Fibroblast of gingiva (primary cell): ENCODE data around the gene FAM163B.

Experiments used
- DNase-seq: peaks from one replicate; pipeline ENCODE4 v3.0.0-alpha.2; 2011; ENCODE audit warnings: low read depth

The FAM163B gene

GRCh38 chr9:133609311-133610098 is at the start of gene FAM163B:
TSS of gene FAM163B (minus strand) at chr9:133609389. CDS start at chr9:133580223, 29,166 bp downstream.
- no peak for DNase-seq

DNA sequence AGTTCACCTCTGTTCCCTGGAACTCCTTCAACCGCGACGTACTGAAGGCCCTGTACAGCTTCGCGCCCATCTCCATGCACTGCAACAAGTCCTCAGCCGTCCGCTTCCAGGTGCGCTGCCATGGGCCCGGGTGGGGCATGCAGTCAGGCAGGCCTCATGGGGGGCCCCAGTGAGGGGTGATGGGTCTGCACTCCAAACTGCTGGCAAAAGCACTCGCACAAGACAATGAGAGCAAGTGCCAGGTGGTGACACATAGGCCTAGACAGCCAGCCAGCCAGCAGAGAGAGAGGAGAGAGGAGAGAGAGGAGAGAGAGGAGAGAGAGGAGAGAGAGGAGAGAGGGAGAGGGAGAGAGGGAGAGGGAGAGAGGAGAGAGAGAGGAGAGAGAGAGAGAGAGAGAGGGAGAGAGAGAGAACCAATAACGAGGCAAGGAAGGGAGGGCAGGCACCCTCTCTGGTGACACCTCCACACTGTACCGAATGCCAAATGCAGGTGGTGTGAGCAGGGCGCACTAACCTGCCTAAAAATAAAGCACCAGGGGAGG is 48.0 kb upstream of the FAM163B start:
- DNase-seq = no peak

- DNase-seq = no peak
These were observed 47.3 kb upstream of the FAM163B start for GRCh38 chr9:133656211-133657119.

- no peak for DNase-seq
These were observed 46.5 kb upstream of the FAM163B start for GRCh38 chr9:133655701-133656100.

- DNase-seq = no peak
These were observed 45.8 kb upstream of the FAM163B start for GRCh38 chr9:133654736-133655657.

DNA sequence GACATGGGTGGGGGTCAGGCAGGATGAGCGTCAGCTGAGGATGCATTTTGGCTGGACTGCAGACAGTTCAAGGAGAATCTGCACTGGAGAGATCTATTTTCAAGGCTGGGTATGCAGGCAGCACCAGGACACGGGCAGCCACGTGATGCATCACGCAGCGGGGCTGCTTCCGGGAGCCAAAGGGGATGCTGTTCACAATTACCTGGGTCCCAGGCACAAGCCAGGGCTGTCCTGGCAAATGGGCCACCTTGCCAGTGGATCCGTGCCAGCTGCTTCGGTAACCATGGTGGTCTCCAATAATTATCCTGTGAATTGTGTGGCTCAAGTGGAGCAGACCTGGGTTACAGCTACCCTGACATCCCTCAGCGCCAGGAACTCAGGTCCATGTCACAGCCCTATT is 44.4 kb upstream of the FAM163B start:
- DNase-seq = no peak

DNA sequence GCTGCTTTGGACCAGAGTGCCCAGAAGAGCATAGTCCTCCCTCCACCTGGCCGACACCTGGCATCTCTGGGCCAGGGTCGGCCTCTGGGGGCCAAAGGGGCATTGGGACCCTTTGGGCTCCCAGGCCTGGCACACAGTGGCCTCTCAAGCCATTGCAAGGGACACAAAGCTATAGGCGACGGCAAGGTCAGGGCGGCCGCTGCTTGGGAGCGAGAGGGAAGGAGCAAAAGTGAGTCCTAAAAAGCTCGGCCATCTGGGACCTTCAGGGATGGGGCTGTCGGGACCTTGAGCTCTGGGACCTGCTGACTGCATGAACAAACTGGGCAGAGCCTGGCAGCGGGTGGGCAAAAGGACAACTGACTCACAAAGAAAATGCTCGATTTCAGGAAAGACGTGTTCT is 40.8 kb upstream of the FAM163B start:
- no peak for DNase-seq

DNA sequence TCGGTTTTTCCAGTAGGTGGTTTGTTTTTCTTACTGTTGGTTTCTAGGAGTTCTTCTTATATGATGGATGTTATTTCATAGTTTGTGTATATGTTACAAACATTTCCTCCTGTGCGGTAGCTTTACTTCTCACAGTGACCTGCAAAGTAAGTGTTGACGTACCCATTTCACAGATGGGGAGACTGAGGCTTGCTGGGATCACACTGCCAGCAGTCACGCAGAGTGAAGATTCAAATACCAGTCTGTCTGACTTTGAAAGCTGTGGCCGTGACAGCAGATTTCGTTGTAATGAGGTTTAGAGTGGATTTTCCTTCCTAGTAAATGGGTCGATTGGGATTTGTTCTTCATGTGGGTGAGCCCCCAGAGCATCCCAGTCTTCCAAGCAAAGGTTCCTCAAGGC is 40.0 kb upstream of the FAM163B start:
- DNase-seq = no peak

DNA sequence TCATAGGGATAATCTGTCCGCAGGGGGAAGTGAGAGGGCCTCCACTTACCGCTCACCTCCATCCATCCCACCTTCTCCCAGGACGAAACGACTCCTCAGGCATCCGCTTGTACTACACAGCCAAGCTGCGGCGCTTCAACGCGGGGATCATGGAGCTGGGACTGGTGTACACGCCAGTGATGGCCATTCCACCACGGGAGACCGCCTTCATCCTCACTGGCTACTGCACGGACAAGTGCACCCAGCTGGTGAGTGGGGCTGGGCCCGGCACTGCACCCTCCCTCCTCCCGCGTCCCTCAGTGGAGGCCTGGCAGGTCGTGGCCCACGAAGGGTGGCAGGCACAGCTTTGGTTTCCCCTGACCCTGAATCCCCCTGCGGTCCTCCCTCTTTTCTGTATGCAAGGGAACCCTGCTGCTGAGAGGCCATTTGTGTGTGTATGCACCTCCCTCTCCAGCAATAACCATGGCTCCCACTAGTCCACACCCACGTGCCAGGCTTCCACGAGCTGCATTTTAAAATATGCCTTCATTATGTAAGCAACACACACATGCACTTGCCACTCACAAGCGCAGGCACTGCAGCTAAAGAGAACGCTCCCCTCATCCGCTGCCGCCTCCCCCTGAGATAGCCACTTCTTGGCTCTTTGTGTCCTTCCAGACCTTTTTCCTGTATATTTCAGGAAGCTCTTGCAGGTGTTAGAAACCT is 38.7 kb upstream of the FAM163B start:
- no peak for DNase-seq

- DNase-seq = no peak
These were observed 38.0 kb upstream of the FAM163B start for GRCh38 chr9:133647148-133647547.

- DNase-seq = no peak
These were observed 36.0 kb upstream of the FAM163B start for GRCh38 chr9:133645021-133645765.

GRCh38 chr9:133643978-133644760 is 35.0 kb upstream of the FAM163B start:
- no peak for DNase-seq

- no peak for DNase-seq
These were observed 34.2 kb upstream of the FAM163B start for GRCh38 chr9:133643362-133643755.

- DNase-seq = no peak
These were observed 33.6 kb upstream of the FAM163B start for GRCh38 chr9:133642708-133643361.

DNA sequence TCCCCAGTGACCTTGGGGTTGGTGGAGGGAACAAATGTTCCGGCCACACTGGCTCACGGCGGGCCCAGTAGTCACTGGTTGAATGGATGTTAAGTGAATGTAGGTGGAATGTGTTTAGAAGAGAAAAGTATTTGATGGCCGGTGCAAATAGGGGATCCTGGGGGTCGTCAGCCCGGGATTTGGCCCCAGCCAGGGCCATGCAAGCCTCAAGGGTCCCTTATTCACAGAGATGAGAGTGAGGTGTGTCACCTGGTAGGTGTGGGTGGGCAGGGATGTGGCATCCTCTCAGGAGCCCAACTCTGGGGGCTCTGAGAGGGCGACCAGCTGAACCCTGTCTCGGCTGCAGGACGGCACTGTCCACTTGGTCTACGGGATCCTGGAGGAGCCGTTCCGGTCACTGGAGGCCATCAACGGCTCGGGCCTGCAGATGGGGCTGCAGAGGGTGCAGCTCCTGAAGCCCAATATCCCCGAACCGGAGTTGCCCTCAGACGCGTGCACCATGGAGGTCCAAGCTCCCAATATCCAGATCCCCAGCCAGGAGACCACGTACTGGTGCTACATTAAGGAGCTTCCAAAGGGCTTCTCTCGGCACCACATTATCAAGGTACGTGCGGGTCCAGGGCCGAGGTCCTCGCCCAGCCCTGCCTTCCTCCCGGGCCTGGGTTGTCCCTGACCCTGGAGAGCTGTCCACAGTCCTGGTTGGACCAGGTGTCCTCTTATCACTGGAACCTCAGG is 32.8 kb upstream of the FAM163B start:
- no peak for DNase-seq

- DNase-seq = no peak
These were observed 32.1 kb upstream of the FAM163B start for GRCh38 chr9:133641396-133641655.

- DNase-seq = no peak
These were observed 31.6 kb upstream of the FAM163B start for GRCh38 chr9:133640580-133641395.

- DNase-seq = no peak
These were observed 31.0 kb upstream of the FAM163B start for GRCh38 chr9:133640160-133640559.
